HepG2 (cell line): ENCODE measurements around the gene GJD4. TPM values are rescaled to one million over a fixed set of nuclear protein-coding genes. Genes with fewer than 3 reads are reported as not detected.
A peak's percentile ranks its signal among the peaks of the same experiment; 100 is the strongest.

Experiments used
- ARID3A ChIP-seq: IDR thresholded peaks from 2 replicates; pipeline ENCODE4 v1.6.1; 2012; ENCODE audit warnings: low read depth, low read length, improper control_type of control experiment
- ATAD3A ChIP-seq: sonication (generic); formaldehyde crosslinking; IDR thresholded peaks from 2 replicates; pipeline ENCODE4 v1.4.0; 2020; ENCODE audit warnings: missing genetic modification reagents
- BATF2 ChIP-seq: sonication (generic); formaldehyde crosslinking; IDR thresholded peaks from 2 replicates; pipeline ENCODE4 v1.8.0; 2022; ENCODE audit warnings: mild to moderate bottlenecking, missing genetic modification reagents, moderate library complexity
- CENPBD1 ChIP-seq: sonication (generic); formaldehyde crosslinking; IDR thresholded peaks from 2 replicates; pipeline ENCODE4 v1.8.0; 2022; ENCODE audit warnings: missing genetic modification reagents, low read depth, mild to moderate bottlenecking, borderline replicate concordance
- EHMT2 ChIP-seq: fragments of 200-600 bp; sonication (generic); IDR thresholded peaks from 2 replicates; pipeline ENCODE4 v1.7.0; 2017; ENCODE audit warnings: antibody characterized with exemption, low read depth, low read length, borderline replicate concordance
- KDM3A ChIP-seq: IDR thresholded peaks from 2 replicates; pipeline ENCODE4 v1.6.1; 2018; ENCODE audit warnings: low read depth, missing compliant biosample characterization
- MTF1 ChIP-seq: sonication (generic); formaldehyde crosslinking; IDR thresholded peaks from 2 replicates; pipeline ENCODE4 v1.5.0; 2020; ENCODE audit warnings: missing genetic modification reagents
- NFIB ChIP-seq: sonication (generic); formaldehyde crosslinking; IDR thresholded peaks from 2 replicates; pipeline ENCODE4 v1.9.0; 2021; ENCODE audit warnings: missing genetic modification reagents, mild to moderate bottlenecking, borderline replicate concordance
- PRPF4 ChIP-seq: fragments of 200-400 bp; formaldehyde crosslinking; IDR thresholded peaks from 2 replicates; pipeline ENCODE4 v1.6.1; 2016; ENCODE audit warnings: low read length, low read depth; ENCODE audit not compliant: poor library complexity, severe bottlenecking
- SALL1 ChIP-seq: sonication (generic); formaldehyde crosslinking; IDR thresholded peaks from 2 replicates; pipeline ENCODE4 v1.8.0; 2022; ENCODE audit warnings: mild to moderate bottlenecking, missing genetic modification reagents
- SAP130 ChIP-seq: IDR thresholded peaks from 2 replicates; pipeline ENCODE4 v1.6.1; 2016; ENCODE audit warnings: low read depth
- SMAD1 ChIP-seq: sonication (generic); formaldehyde crosslinking; IDR thresholded peaks from 2 replicates; pipeline ENCODE4 v1.4.0; 2020; ENCODE audit warnings: missing genetic modification reagents, low read depth, mild to moderate bottlenecking, borderline replicate concordance
- SMYD3 ChIP-seq: sonication (generic); formaldehyde crosslinking; IDR thresholded peaks from 2 replicates; pipeline ENCODE4 v1.8.1; 2023; ENCODE audit warnings: mild to moderate bottlenecking, missing genetic modification reagents
- SP2 ChIP-seq: sonication (generic); formaldehyde crosslinking; IDR thresholded peaks from 2 replicates; pipeline ENCODE4 v1.5.1; 2020; ENCODE audit warnings: mild to moderate bottlenecking, missing genetic modification reagents
- YEATS2 ChIP-seq: sonication (generic); formaldehyde crosslinking; IDR thresholded peaks from 2 replicates; pipeline ENCODE4 v1.4.0; 2020; ENCODE audit warnings: missing genetic modification reagents, borderline replicate concordance
- ZBTB1 ChIP-seq: sonication (generic); formaldehyde crosslinking; IDR thresholded peaks from 2 replicates; pipeline ENCODE4 v1.4.0; 2020; ENCODE audit warnings: missing genetic modification reagents, borderline replicate concordance
- ZMYM4 ChIP-seq: sonication (generic); formaldehyde crosslinking; IDR thresholded peaks from 2 replicates; pipeline ENCODE4 v1.8.1; 2023; ENCODE audit warnings: mild to moderate bottlenecking, missing genetic modification reagents
- ZNF275 ChIP-seq: sonication (generic); formaldehyde crosslinking; IDR thresholded peaks from 2 replicates; pipeline ENCODE4 v1.8.0; 2022; ENCODE audit warnings: missing genetic modification reagents, mild to moderate bottlenecking, inconsistent platforms, borderline replicate concordance
- ZNF580 ChIP-seq: IDR thresholded peaks from 2 replicates; pipeline ENCODE4 v1.6.1; 2016; ENCODE audit warnings: low read depth, borderline replicate concordance
- ZNF605 ChIP-seq: sonication (generic); formaldehyde crosslinking; IDR thresholded peaks from 2 replicates; pipeline ENCODE4 v1.8.0; 2022; ENCODE audit warnings: mild to moderate bottlenecking, missing genetic modification reagents
- ZNF672 ChIP-seq: sonication (generic); formaldehyde crosslinking; IDR thresholded peaks from 2 replicates; pipeline ENCODE4 v1.8.1; 2022; ENCODE audit warnings: missing genetic modification reagents
- ZNF800 ChIP-seq: sonication (generic); formaldehyde crosslinking; IDR thresholded peaks from 2 replicates; pipeline ENCODE4 v1.4.0; 2020; ENCODE audit warnings: missing genetic modification reagents
- ZSCAN20 ChIP-seq: sonication (generic); formaldehyde crosslinking; IDR thresholded peaks from 2 replicates; pipeline ENCODE4 v1.4.0; 2020; ENCODE audit warnings: missing genetic modification reagents, mild to moderate bottlenecking, borderline replicate concordance
- ZZZ3 ChIP-seq: sonication (generic); formaldehyde crosslinking; IDR thresholded peaks from 2 replicates; pipeline ENCODE4 v1.4.0; 2020; ENCODE audit warnings: missing genetic modification reagents, mild to moderate bottlenecking, borderline replicate concordance
- polyA plus RNA-seq, 8 experiments: library from polyadenylated mRNA; depleted of rRNA in 3 of 8; stranded (reverse) in 7 of 8; unstranded in 1 of 8; fragments of >200 nt; fragmentation: Illumina TruSeq in 4 of 8; extraction: Trizol in 4 of 8; gene quantifications; 2 replicates each; pipeline versions ENCODE4 v1.2.1 to v1.2.3, GENCODE V29; 2011 to 2016; ENCODE audit warnings: low read depth in 4 of 8, missing spikeins in 1 of 8, mixed read lengths in 1 of 8; ENCODE audit not compliant: insufficient read depth in 1 of 8
- total RNA-seq, 5 experiments: library from RNA; depleted of rRNA; stranded (reverse); fragments of >200 nt; fragmentation: Illumina TruSeq; extraction: Trizol; gene quantifications; 2 replicates each; pipeline ENCODE4 v1.2.3, GENCODE V29; 2016; ENCODE audit warnings: low read depth in 1 of 5

The GJD4 gene
- total and polyA plus RNA-seq, 2 of the 13 experiments (the other 11 are each of a cell fraction or from before 2014, with no cell fraction given), result not detected

GRCh38 chr10:35642035-35642792, 37.1 kb downstream of the GJD4 start, which contains the start of gene FZD8 (continued):
- no peak for TF ChIP-seq ARID3A
- no peak for TF ChIP-seq ATAD3A (CRISPR knock-in tag)
- TF ChIP-seq PRPF4, result no peak
- TF ChIP-seq BATF2 (CRISPR knock-in tag), result no peak
- no peak for TF ChIP-seq SP2 (CRISPR knock-in tag)
- TF ChIP-seq EHMT2, result no peak
- no peak for TF ChIP-seq KDM3A
- TF ChIP-seq ZNF275 (CRISPR knock-in tag), result no peak
- no peak for TF ChIP-seq MTF1 (CRISPR knock-in tag)
- no peak for TF ChIP-seq ZBTB1 (CRISPR knock-in tag)
- no peak for TF ChIP-seq SALL1 (CRISPR knock-in tag)
- TF ChIP-seq ZSCAN20 (CRISPR knock-in tag), result no peak
- no peak for TF ChIP-seq NFIB (CRISPR knock-in tag)
- TF ChIP-seq ZZZ3, result no peak
- no peak for TF ChIP-seq ZNF580
- TF ChIP-seq SMYD3, result no peak
- no peak for TF ChIP-seq ZMYM4 (CRISPR knock-in tag)
- no peak for TF ChIP-seq ZNF605
- no peak for TF ChIP-seq YEATS2 (CRISPR knock-in tag)
- TF ChIP-seq SMAD1 (CRISPR knock-in tag), result 0 out of 2 replicates have a peak, but pooled peaks have one; percentile 41
- no peak for TF ChIP-seq ZNF672 (CRISPR knock-in tag)
- TF ChIP-seq SAP130 (CRISPR knock-in tag), result no peak
- TF ChIP-seq CENPBD1 (CRISPR knock-in tag), result no peak
- TF ChIP-seq ZNF800 (CRISPR knock-in tag), result peak; percentile 100
